Upper lobe of left lung (tissue), 4 donors: ENCODE data around the gene MEP1A.

Experiments
- POLR2A ChIP-seq, 4 donors: fragments of 450-650 bp; IDR thresholded peaks; one replicate each; pipeline ENCODE4 v1.5.1; 2016 to 2017; ENCODE audit warnings: antibody characterized with exemption in 4 of 4, mild to moderate bottlenecking in 2 of 4
- TF ChIP-seq, protein P1 (sequence below), 6 experiments: fragments of 450-650 bp in 4 of 6; fragments of 200-600 bp in 2 of 6; sonication (generic) in 2 of 6; IDR thresholded peaks; one replicate each; pipeline ENCODE4 v1.5.1; 2016 to 2019; ENCODE audit warnings: antibody characterized with exemption in 6 of 6

DNA sequence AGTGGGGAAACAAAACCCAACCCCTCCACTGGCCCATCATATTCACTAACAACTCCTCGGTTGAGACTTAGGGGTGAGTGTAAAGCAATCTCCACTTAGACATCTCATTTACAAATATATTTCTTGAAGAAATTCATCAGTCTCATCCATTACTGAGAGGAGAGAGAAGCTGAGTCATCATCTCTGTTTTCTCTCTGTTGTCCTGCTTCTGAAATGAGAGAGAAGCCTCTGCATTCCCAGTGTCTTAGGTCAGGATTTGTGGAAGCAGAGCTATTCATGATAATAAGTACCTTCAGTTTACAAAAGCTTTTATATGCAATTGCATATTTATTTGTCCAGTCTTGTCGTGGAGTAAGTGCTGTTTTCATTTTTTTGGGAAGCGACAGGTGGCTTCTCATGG, 879 bp downstream of the MEP1A start:
- TF ChIP-seq, protein P1, sequence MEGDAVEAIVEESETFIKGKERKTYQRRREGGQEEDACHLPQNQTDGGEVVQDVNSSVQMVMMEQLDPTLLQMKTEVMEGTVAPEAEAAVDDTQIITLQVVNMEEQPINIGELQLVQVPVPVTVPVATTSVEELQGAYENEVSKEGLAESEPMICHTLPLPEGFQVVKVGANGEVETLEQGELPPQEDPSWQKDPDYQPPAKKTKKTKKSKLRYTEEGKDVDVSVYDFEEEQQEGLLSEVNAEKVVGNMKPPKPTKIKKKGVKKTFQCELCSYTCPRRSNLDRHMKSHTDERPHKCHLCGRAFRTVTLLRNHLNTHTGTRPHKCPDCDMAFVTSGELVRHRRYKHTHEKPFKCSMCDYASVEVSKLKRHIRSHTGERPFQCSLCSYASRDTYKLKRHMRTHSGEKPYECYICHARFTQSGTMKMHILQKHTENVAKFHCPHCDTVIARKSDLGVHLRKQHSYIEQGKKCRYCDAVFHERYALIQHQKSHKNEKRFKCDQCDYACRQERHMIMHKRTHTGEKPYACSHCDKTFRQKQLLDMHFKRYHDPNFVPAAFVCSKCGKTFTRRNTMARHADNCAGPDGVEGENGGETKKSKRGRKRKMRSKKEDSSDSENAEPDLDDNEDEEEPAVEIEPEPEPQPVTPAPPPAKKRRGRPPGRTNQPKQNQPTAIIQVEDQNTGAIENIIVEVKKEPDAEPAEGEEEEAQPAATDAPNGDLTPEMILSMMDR (IDR thresholded peaks at IDR 0.05): no peak
- no peak for TF ChIP-seq POLR2A (IDR thresholded peaks at IDR 0.05)
